ENCODE data around the gene SFMBT2.

DNA sequence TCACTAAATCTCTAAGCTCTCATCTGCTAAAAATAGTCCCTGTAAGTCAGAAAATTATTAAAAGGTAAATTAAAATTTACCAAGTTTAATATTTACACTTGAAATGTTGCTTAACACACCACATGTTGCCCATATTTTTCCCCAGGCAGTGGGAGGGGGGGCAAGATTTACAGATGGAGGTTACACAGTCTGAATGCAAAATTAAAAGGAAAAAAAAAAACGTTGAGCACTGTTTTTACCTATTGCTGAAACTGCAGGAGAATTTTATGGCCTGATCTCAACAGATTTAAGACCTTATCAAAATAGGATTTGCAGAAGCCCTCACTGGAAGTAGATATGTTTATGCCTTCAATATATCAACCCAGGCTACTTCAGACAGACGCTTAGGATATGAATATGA is 133.4 kb downstream of the SFMBT2 start:
- TF ChIP-seq EZH2 (IDR thresholded peaks at IDR 0.05), result no peak
- no peak for TF ChIP-seq POLR2A (IDR thresholded peaks at IDR 0.05; ENCODE audit: borderline replicate concordance, extremely low read depth, insufficient read depth, insufficient read length)
- no peak for TF ChIP-seq CTCF (IDR thresholded peaks at IDR 0.05 in 2 of 3, conservative IDR thresholded peaks at IDR 0.05 in 1 of 3; ENCODE audit: borderline replicate concordance in 1 of 3, insufficient read depth in 1 of 3, low read depth in 2 of 3, low read length in 2 of 3)
- no peak for TF ChIP-seq RAD21 (IDR thresholded peaks at IDR 0.05; ENCODE audit: low read depth)
- TF ChIP-seq POLR2AphosphoS5 (IDR thresholded peaks at IDR 0.05; ENCODE audit: low read depth, low read length), result no peak
- TF ChIP-seq MAX (IDR thresholded peaks at IDR 0.05), result no peak

All from HCT116 (cell line).